ENCODE data around the gene SIK2.
A peak's percentile ranks its signal among the peaks of the same experiment; 100 is the strongest.

- TF ChIP-seq CTCF (IDR thresholded peaks at IDR 0.05) (peak; percentile 68), EZH2 (IDR thresholded peaks at IDR 0.05) (no peak)
Measured at GRCh38 chr11:111586388-111586831, 15.8 kb upstream of the SIK2 start.
